Measurements from ENCODE around the gene C11orf52.

The C11orf52 gene

GRCh38 chr11:111939836-111940604 lies 21.3 kb downstream of the C11orf52 start:
- DNase-seq (ENCODE audit: low read depth) = no peak

DNA sequence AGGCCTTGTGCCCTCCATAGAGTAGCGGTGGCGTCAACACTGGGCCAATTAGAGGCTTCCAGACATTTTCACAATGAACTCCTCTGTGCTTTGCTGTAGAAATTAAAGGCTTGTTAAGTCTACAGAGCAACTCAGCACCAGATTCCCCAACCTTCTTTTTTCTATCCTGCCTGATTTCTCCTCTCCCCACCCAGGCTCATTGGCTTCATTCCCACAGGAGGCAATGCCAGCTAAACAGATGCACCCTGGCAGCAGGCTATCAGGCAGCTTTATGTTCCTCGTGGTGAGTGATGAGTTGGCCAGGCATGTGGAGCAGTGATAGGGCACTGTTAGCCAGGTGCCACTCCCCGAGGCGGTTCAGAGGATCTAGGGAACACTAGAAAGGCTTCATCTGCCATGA lies 23.2 kb downstream of the C11orf52 start:
- DNase-seq (ENCODE audit: low read depth) = no peak

- DNase-seq (ENCODE audit: low read depth) = no peak
Measured at GRCh38 chr11:111942829-111943228, 24.1 kb downstream of the C11orf52 start.

GRCh38 chr11:111944139-111944538 lies 25.4 kb downstream of the C11orf52 start:
- DNase-seq (ENCODE audit: low read depth) = no peak

DNA sequence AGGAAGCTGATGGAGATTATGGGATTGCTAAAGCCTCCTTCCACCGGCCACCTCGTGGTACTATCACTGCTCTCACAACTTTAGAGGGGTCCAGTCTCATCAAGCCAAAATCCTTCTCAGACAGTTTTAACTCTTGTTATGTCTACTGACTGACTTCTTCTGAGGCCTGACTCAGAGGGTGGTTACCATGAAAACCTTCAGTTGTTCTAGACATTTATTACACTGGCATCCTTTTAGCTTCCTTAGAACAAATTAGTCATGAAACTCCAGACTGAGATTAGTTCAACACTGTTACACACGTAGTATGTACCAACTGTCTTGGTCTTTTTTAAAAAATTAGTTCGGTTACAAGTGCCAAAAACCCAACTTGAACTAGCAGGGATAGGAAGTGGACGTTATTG lies 25.9 kb downstream of the C11orf52 start:
- no peak for DNase-seq (ENCODE audit: low read depth)

GRCh38 chr11:111945198-111945597 lies 26.5 kb downstream of the C11orf52 start:
- DNase-seq (ENCODE audit: low read depth) = no peak

DNA sequence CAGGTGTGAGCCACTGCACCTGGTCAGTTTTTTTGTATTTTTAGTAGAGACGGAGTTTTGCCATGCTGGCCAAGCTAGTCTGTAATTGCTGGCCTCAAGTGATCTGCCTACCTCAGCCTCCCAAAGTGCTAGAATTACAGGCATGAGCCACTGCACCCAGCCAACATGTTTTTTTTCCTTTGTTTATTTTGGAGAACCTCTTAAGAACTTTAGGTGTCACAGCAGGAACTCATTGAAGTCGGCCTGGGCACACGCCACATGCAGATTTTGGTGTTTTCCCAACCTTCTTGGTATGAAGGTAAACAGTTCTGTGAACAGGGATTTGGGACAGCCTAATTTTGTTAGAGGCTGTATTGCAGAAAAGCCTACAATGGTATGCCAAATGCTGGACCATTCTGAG lies 27.8 kb downstream of the C11orf52 start:
- no peak for DNase-seq (ENCODE audit: low read depth)

- DNase-seq (ENCODE audit: low read depth) = no peak
Measured at GRCh38 chr11:111947143-111947542, 28.4 kb downstream of the C11orf52 start.

DNA sequence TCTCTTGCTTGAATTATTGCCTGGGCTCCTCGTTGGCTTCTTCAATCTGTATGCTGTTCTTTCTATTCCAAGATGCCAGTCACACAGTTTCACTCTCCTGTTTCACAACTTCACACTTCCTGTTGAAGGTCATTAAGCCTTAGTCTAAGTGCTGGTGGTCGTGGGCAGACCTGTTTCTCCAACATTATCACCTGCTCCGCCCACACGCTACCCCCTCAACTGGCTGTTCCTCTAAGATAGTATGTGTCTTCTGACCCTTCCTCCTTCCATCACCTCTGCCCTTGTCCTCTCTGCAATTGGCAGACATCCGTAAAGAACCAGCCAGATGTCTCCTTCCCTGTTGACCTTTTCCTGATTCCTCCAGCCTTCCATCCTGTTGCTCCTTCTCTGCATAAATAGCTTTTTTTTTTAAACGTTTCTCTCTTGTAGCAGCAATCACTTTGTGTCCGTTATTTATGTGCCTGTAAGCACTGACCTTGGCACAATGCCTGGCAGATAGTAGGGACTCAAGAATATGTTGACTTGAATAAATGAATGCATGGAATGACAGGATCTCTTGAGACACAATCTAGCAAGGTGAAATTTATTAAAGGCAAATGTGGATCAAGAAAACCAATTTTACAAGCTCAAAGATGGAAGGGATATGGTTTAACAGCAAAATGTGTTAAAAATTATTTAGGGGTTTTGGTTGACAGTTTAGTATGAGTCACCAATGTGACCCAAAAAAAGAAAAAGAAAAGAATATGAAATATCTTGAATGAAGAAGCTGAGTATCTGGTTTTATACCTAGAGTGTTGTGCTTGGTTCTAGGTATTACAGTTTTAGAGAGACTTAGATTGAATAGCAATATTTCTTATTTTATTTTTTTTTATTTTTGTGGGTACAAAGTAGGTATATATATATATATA lies 31.1 kb downstream of the C11orf52 start:
- no peak for DNase-seq (ENCODE audit: low read depth)

- DNase-seq (ENCODE audit: low read depth) = no peak
Measured at GRCh38 chr11:111951565-111951964, 32.9 kb downstream of the C11orf52 start.

GRCh38 chr11:111954154-111954553 lies 35.4 kb downstream of the C11orf52 start:
- no peak for DNase-seq (ENCODE audit: low read depth)

GRCh38 chr11:111957663-111958444 lies 39.1 kb downstream of the C11orf52 start:
- DNase-seq (ENCODE audit: low read depth) = no peak

DNA sequence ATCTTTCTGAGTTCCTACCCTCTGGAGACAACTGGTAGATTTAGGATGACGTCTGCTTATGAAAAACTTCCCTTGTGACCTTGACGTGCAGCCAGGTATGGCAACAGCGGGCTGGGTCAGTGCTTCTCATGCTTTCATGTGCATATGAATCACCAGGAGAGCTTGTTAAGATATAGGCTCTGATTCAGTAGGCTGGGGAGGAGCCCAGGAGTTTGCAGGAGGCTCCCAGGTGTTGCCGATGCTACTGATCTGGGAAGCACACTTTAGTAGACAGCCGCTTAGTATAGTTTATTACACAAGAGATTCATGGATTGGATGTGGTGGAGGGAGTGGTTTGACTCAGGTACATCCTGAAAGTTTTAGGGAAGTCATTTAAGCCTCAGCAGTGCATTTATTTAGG lies 42.2 kb downstream of the C11orf52 start:
- no peak for DNase-seq (ENCODE audit: low read depth)

DNA sequence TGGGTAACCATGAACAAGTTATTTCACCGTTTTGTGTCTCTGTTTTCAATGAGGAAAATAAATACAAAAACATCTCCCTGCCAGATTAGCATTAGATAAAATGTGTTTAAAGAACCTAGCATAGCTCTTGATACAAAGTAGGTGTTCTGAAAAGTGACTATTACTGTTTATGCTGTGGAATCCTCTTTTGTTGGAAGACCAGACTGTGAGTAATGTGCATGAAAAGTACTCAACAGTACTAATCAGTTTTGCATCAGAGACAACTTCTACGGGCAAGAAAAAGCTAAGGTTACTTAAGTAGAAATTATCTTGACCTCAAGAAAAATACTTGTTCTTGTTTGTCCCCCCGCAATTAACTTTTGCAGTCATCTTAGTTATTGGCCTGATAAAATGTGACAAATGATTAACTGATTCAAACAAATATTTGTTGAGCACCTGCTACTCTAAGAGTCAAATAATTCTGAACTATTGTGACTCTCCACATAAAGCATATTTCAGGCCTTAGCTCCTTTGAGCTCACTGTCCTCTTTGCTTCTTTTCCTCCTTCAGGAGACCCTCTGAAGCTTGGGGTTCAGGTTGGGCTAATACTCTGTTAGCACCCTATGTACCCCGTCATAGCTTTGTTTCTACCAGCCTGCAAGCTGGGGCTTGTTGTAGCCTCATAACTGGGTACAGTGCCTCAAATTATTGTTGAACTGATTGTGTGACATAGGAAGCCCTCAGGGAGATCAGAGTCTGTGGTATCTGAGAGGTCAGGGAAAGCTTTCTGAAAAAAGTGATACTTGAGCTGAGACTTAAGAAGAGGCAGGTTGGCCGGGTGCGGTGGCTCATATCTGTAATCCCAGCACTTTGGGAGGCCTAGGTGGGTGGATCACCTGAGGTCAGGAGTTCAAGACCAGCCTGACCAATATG lies 42.9 kb downstream of the C11orf52 start:
- DNase-seq (ENCODE audit: low read depth) = no peak

DNA sequence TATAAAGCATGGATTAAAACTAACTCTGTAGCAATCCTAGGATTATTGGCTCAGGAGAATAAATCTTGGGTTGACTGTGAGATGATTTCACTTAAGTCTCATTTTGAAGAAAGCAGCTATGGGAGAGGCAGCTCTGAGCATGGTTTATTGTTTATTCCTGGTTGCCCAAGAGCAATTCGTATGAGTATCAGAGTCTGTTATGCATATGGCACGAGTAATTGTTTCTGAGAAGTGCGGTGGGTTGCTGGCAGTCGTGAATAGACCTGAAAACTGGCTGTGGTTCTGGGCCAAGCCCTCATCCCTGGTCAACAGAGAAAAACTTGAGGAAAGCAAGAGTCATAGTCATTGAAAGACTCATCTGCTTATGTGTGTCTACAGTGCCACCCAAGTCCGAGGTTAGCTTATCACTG lies 45.2 kb downstream of the C11orf52 start:
- DNase-seq (ENCODE audit: low read depth) = no peak

GRCh38 chr11:111966678-111967077 lies 48.0 kb downstream of the C11orf52 start:
- no peak for DNase-seq (ENCODE audit: low read depth)

DNA sequence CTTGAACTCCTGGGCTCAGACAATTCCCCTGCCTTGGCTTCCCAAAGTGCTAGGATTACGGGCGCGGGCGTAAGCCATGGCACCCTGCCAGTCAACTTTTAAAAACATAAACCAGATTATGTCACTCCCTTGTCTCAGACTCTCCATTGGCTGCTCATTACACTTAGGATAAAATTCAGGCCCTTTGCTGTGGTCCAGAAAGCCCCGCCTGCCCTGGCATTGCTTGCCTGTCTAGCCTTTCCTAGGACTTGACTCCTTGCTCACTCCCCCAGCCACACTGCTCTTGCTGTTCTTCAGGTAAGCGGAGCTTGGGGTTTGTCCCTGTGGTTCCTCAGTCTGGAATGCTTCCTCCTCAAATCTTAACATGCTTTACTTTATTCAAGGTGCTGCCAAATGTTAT lies 48.9 kb downstream of the C11orf52 start:
- DNase-seq (ENCODE audit: low read depth) = no peak

DNA sequence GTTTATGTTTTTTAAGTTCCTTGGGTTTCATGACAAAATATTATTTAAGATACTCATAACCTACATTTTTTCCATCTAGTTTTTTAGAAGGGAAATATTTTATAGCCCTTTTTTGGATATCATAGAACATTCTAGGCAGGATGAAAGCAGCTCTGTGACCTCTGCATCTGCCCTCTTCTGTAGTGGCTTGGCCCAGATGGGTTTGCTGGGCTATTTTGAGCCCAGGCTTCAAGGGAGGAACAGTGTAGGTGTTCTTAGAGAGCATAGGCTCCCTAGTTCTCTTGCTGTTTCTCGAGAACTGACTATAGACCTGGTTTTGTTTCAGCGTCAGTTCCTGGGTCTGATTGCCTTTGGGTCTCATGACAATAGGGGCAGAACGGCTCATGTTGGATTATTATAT lies 50.6 kb downstream of the C11orf52 start:
- no peak for DNase-seq (ENCODE audit: low read depth)

DNA sequence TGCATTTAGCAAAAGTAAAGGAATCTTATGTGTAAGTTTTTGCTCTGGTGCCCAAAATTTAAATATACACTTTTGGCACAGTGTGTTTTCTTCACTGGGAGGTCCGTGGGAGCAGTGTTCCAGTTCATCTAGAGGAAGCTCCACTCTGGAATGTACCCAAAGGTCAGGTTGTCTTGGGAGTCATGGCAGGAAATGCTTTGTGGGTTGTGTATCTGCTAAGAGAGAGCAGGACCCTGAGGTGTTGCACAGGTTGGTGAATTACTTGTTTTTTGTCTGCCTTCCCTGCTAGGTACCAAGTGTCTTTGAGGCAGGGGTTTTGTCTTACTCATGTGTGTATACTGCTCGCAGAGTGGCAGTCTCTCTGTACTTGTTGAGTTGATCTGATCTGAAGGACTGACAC lies 55.7 kb downstream of the C11orf52 start:
- DNase-seq (ENCODE audit: low read depth) = no peak

DNA sequence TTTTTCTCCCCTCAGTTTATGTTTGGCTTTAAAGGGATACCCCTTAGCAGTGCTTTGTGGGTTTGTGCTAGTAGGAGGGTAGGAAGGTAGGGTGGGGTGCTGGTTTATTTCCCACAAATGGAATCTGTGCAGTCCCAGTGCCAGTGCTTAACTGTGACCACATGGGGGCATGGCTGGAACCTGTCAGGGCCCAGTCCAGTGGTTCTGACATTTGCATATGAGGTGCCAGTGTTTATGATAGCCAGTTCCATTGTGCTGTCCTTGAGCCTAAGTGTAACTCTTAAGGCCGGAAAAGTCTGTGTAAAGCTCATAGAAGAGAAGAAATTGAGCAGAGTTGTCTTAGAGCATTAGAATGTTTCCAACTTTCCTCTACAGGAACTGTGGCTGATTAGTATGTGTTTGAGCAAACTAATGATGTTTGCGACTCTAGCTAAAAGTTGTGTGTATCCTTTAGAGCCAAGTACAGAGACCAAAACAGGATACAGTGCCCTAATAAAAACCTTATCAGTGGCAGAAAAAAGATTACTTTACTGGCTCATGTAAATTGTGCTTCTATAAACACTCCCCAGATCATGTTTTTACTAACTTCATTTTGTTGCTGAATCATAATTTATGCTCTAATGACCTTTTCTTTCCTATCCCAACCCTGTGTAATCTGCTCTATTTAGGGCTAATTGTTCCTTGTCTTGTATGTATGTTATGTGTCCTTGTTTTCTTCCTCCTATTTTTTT lies 56.5 kb downstream of the C11orf52 start:
- DNase-seq (ENCODE audit: low read depth) = no peak
